Measurements from ENCODE around the gene PLSCR3.

DNA sequence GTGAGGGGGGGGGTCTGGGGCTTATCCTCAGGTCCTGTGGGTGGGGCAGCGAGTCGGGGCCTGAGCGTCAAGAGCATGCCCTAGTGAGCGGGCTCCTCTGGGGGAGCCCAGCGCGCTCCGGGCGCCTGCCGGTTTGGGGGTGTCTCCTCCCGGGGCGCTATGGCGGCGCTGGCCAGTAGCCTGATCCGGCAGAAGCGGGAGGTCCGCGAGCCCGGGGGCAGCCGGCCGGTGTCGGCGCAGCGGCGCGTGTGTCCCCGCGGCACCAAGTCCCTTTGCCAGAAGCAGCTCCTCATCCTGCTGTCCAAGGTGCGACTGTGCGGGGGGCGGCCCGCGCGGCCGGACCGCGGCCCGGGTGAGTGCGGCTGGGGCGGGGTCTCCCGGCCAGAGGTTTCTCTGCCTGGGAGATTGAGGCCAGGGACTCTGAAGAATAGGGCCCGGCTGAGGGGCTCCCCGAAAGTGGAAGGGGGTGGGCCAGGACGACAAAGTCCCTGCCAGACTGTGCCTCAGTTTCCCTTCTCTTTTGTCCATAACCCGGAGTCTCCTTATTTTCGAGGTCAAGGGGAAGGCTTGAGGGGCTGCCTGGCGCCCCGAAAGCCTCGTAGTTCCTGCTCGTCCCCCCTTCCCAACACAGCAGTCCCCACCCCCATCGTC, 45.3 kb upstream of the PLSCR3 start, which contains the start of gene FGF11:
- no peak for TF ChIP-seq CTCF (IDR thresholded peaks at IDR 0.05)
- no peak for TF ChIP-seq EP300 (IDR thresholded peaks at IDR 0.05)
- TF ChIP-seq POLR2AphosphoS5 (IDR thresholded peaks at IDR 0.05) = no peak

Measured in gastroesophageal sphincter (tissue), 3 donors.